Activated CD8-positive, alpha-beta memory T cell treated with anti-CD3 and anti-CD28 coated beads for 36 hours (primary cell): Measurements from ENCODE around the gene PIP5K1C. TPM values are rescaled to one million over a fixed set of nuclear protein-coding genes. Genes with fewer than 3 reads are reported as not detected.

Source experiments
- CTCF ChIA-PET: fragments of 350-600 bp; sonication (Branson Sonifier 250); formaldehyde crosslinking; loops from one replicate; lab custom pipeline; 2021; ENCODE audit warnings: antibody characterized with exemption; lab: Charles Lee
- POLR2A ChIA-PET: fragments of 350-600 bp; sonication (Branson Sonifier 250); formaldehyde crosslinking; loops from one replicate; lab custom pipeline; 2021; ENCODE audit warnings: antibody characterized with exemption; lab: Charles Lee
- total RNA-seq, 2 experiments: library from RNA; stranded (reverse); gene quantifications; one replicate each; pipeline ENCODE4 v1.2.3, GENCODE V29; 2021

The PIP5K1C gene
- total RNA-seq, 2 experiments from 2014 or later, result 29.6 to 30.3 TPM

DNA sequence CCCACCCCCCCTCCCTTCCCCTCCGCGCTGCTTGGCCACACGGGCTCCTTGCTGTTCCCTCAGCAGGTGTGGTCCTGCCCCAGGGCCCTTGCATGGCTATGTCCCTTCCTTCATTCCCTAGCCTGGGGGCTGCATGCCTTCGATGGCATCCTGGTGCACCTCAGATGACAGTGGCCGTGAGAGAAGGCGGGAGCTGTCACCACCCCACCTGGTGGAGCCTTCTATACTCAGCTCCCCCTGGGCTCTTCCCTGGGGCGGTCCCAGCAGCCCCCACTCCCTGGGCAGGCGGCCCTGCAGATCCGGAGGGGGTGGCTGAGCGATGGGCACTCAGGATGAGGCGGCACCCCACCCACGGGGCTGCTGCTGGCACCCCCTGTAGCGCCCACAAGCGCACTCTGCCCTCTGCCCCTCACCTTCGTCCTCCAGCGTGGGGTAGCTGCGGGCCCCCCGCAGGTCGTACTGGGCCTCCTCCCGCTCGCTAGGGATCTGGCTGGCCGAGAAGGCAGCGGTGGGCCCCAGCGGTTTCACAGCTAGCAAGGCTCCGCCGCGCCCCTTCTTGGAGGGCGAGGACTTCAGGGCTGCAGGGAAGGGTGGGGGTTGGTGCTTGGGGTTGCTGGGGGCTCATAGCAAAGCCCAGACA is 56.5 kb downstream of the PIP5K1C start:
- POLR2A ChIA-PET, result no interaction called here
- CTCF ChIA-PET, result no interaction called here

GRCh38 chr19:3642987-3643673 is 57.1 kb downstream of the PIP5K1C start:
- ChIA-PET CTCF (no interaction called here), POLR2A (no interaction called here)

DNA sequence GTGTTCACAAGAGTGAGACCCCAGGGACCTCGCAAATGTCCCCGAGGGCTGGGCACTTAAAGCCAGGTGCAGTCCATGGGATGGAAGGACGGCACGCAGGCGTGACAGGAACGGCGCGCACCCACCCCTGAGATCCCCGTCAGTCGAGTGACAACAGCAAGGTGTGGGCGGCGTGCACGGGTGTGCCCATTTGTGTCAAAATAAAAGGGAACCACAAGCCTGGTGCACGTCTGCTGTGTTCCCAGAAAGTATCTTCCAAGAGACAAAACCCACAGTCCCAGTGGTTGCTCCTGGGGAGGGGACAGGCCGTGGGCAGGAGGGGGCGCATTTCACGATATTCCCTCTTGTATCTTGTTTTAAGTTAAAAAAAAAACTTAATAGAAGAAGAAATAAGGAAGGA is 58.0 kb downstream of the PIP5K1C start:
- ChIA-PET POLR2A (no interaction called here), CTCF (interaction anchor here (0.6 kb wide), 1 partner anchor 42 kb away, joined by 3 read pairs; no protein-coding TSS in a partner anchor)

DNA sequence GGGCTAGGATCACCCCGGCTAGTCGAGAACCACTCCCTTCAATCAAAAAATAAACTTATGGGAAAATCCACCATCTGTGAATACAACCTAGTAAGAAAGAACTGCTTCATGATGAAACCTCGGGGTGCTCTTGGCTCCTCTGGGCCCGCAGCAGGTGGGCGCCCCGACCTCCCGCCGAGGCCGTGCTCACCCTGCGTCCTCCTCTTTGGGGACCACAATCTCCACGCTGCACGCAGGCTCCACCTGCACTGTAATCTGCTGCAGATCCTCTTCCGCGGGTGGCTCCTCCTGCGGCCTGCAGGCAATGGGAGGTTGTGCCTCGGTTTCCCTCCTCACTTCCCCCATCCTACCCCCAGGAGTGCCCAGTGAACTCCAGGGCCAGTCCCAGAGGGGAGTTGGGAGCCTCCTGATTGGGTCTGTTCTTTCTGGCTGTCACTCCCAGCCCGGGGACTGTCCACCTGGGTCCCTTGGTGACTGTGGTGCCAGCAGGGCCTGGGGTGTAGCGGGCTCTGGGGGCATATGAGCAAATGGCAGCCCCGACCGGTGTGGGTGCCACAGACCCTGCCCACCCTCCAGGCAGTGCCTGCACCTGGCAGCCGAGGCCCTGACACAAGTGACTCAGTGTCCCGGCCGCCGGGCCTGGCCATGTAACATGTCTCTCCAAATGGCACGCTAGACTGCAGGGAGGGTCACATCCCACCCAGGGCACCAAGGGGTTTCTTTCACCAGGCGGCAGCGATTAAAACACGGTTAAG is 58.6 kb downstream of the PIP5K1C start:
- CTCF ChIA-PET, result interaction anchor here (0.6 kb wide), 1 partner anchor 43 kb away, joined by 3 read pairs; no protein-coding TSS in a partner anchor
- POLR2A ChIA-PET, result no interaction called here

DNA sequence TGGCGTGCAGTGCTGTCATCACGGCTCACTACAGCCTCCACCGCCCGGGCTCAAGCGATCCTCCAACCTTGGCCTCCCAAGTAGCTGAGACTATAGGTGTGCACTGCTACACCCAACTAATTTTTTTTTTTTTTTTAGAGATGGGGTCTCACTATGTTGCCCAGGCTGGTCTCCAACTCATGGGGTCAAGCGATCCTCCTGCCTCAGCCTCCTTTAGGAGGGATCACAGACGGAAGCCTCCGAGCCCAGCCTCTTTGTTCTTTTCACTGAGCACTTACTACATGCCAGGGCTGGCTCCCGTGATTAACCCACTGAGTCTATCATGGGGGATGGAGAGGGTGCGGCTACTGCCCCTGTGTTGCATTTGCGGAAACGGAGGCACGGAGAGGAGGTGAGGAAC is 60.8 kb downstream of the PIP5K1C start:
- POLR2A ChIA-PET, result no interaction called here
- CTCF ChIA-PET, result interaction anchor here (1.2 kb wide), 1 partner anchor 27 kb away, joined by 5 read pairs; no protein-coding TSS in a partner anchor

- CTCF ChIA-PET, result interaction anchor here (0.6 kb wide), 1 partner anchor 900 kb away, joined by 3 read pairs; no protein-coding TSS in a partner anchor
- POLR2A ChIA-PET, result no interaction called here
Observed at GRCh38 chr19:3638208-3639193, 61.8 kb downstream of the PIP5K1C start.

- ChIA-PET CTCF (no interaction called here), POLR2A (no interaction called here)
Observed at GRCh38 chr19:3637621-3638020, 62.6 kb downstream of the PIP5K1C start.

DNA sequence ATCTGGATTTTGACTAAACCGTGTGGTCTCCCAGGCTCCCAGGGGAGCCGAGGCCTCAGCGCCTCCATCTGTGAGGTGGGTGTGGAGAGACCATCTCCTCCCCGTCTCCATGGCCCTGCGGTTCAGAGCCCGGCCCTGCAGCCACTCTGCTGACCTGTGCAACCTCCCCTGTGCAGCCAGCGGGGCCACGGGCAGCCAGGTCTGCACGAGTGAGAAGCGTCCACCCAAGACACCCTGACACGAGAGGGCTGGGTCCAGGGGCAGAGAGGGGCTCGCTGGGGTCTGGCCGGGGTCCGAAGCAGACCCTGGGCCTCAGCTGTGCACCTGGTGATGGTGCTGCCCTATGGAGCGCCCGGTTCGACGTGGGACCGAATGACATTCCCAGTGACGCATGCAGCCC is 63.3 kb downstream of the PIP5K1C start:
- POLR2A ChIA-PET, result no interaction called here
- CTCF ChIA-PET, result no interaction called here

GRCh38 chr19:3636506-3636905 is 63.8 kb downstream of the PIP5K1C start:
- ChIA-PET CTCF (no interaction called here), POLR2A (no interaction called here)

- CTCF ChIA-PET, result no interaction called here
- POLR2A ChIA-PET, result no interaction called here
Observed at GRCh38 chr19:3634496-3635045, 65.7 kb downstream of the PIP5K1C start.

DNA sequence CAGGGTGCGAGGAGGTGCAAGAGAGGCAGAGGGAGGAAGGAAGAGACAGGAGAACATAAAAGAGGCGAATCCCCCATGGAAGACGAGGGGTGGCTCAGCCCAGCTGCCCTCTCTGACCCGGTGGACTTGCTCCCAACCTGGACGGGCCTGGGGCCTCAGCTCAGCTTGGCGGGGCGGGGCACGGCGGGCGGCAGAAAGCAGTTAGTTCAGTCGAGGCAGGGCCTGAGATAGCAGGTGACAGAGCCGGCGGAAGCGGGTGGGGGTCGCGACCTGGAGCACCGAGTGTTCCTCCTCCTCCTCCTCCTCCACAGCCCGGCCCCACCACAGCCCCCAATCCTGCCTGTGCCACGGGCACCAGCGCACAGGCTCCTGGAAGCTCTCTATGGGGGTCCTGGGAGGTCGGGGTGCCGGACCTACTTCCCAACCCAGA is 66.7 kb downstream of the PIP5K1C start:
- CTCF ChIA-PET, result no interaction called here
- POLR2A ChIA-PET, result no interaction called here

GRCh38 chr19:3632739-3633558 is 67.3 kb downstream of the PIP5K1C start:
- CTCF ChIA-PET, result no interaction called here
- POLR2A ChIA-PET, result no interaction called here

DNA sequence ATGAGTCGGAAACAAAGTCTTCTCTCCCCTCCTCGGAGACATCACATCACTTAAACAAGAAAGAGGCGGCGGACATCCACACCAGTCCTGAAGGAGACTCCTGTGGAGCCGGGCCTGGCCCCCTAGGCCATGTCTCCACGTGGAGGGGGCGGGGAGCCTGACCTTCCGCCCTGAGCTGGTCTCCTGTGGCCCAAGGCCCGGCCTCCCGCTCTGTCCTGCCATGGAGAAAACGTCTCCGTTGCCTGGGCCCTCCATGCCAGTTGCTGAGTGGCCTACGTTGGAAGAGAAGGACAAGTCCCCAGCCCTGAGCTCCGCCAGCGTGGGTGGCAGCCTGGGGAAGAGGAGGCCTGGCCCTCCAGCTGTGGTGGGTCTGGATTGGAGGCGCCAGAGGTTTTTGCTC is 68.2 kb downstream of the PIP5K1C start:
- CTCF ChIA-PET, result no interaction called here
- POLR2A ChIA-PET, result no interaction called here

GRCh38 chr19:3631053-3631861 is 69.0 kb downstream of the PIP5K1C start:
- ChIA-PET POLR2A (no interaction called here), CTCF (no interaction called here)

DNA sequence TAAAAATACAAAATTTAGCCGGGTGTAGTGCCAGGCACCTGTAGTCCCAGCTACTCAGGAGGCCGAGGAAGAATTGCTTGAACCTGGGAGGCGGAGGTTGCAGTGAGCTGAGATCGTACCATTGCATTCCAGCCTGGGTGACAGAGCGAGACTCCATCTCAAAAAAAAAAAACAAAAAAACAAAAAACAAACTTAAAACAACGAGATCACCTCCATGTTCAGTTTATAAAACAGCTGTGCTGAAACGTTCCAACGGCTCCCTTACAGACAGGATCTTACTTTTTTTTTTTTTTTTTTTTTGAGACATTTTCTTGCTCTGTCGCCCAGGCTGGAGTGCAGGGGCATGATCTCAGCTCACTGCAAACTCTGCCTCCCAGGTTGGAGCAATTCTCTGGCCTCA is 71.5 kb downstream of the PIP5K1C start:
- ChIA-PET POLR2A (interaction anchor here (0.6 to 0.7 kb wide), 2 partner anchors 168 to 342 kb away, joined by 3 to 6 read pairs; no protein-coding TSS in a partner anchor), CTCF (interaction anchor here (1.8 kb wide), 1 partner anchor 42 kb away, joined by 6 read pairs; no protein-coding TSS in a partner anchor)

DNA sequence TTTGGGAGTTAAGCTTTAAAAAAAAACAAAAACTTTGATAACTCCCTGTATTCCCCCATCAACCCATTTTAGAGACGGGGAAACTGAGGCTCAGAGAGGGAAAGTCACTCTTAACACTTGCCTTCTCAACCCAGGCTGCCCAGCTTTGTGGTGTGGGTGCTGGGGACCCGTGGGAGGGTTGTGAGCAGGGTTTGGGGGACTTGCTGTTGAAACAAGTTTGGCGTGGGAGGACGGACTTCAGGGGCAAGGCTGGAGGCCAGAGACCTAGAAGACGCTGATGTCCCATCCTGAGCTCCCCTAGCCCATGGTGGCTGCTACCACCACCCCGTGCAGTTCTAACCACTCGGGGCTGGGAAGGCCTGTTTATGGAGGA is 72.9 kb downstream of the PIP5K1C start:
- CTCF ChIA-PET, result interaction anchor here (0.6 to 1.3 kb wide), 3 partner anchors 20 to 344 kb away, joined by 3 read pairs; partner anchors contain the start of gene DAPK3

More for the DNA sequence above, 72.9 kb downstream of the PIP5K1C start:
- POLR2A ChIA-PET, result no interaction called here
